ENCODE data around the gene CYB561. TPM values are rescaled to one million over a fixed set of nuclear protein-coding genes. Genes with fewer than 3 reads are reported as not detected.

The CYB561 gene
- total and polyA plus RNA-seq, 9 of the 15 experiments (the other 6 are each of a cell fraction or from before 2014, with no cell fraction given) = 4.0 to 30.8 (median 17.4) TPM

- FAIRE-seq (no peak), ATAC-seq (no peak), DNase-seq (ENCODE audit: extremely low read depth in 1 of 4, low spot score in 3 of 4) (no peak)
- peaks cover 7% of the 10 kb centered on the region; the same call in 1 of the 2 replicates for H4K20me1 ChIP-seq (replicated peaks; ENCODE audit: control insufficient read depth, insufficient read depth, low read length)
- intact Hi-C loops (cut with micrococcal nuclease) (loop anchor here (10.0 kb wide), 1 partner anchor 406 kb away; the partner anchor contains the start of gene SMARCD2), in situ Hi-C loops (cut with MboI) (loop anchor here (25.0 kb wide), 1 partner anchor 399 kb away; the partner anchor contains the start of genes FTSJ3, PSMC5 and SMARCD2)
- no peak overlapping the region for H3K4me2 ChIP-seq (ENCODE audit: insufficient read depth, low read length)
- CTCF ChIA-PET (ENCODE audit: low intra/inter-chr PET ratio) = no interaction called here
- no peak for TF ChIP-seq THAP12 (CRISPR knock-in tag; IDR thresholded peaks at IDR 0.05)
- TF ChIP-seq ZBTB7A (IDR thresholded peaks at IDR 0.05; ENCODE audit: borderline replicate concordance, control insufficient read depth, low read depth, low read length) = peak; percentile 0; the same call in 1 of the 2 replicates
- BruUV-seq (replicated peaks) = no TSS peak
- POLR2A ChIA-PET = interaction anchor here (0.6 to 1.2 kb wide), 2 partner anchors 12 to 15 kb away, joined by 3 to 5 read pairs; no protein-coding TSS in a partner anchor
- no peaks in the 10 kb centered on the region for H3K27me3 ChIP-seq (ENCODE audit: control insufficient read depth in 2 of 2, insufficient read depth in 2 of 2, low read length in 2 of 2)
- no peak overlapping the region for H3K4me3 ChIP-seq
- H2AFZ ChIP-seq (ENCODE audit: low read depth, low read length) = no peak overlapping the region
- H3K79me2 ChIP-seq (ENCODE audit: control insufficient read depth, insufficient read depth, low read length) = peaks cover 9% of the 10 kb centered on the region; the same call in 1 of the 3 replicates
- H3K36me3 ChIP-seq (ENCODE audit: control insufficient read depth, insufficient read depth, low read length) = peaks cover 24% of the 10 kb centered on the region; the same call in 1 of the 3 replicates
- H3K9me1 ChIP-seq (ENCODE audit: control insufficient read depth, insufficient read depth, low read length) = peaks cover 11% of the 10 kb centered on the region
- H3K27ac ChIP-seq (ENCODE audit: extremely low read depth, low read depth, low read length) = no peak overlapping the region
- peaks cover 52 to 88% of the 10 kb centered on the region in 2 experiments for H3K4me1 ChIP-seq (replicated peaks in 1 of 2; ENCODE audit: control insufficient read depth in 2 of 2, insufficient read depth in 2 of 2, low read length in 2 of 2)
- H3K9ac ChIP-seq (ENCODE audit: insufficient read depth in 1 of 2, low read depth in 2 of 2, low read length in 2 of 2) = no peak overlapping the region
- H3K9me3 ChIP-seq (replicated peaks; ENCODE audit: control insufficient read depth, insufficient read depth, low read depth, low read length) = no peaks in the 10 kb centered on the region
- 91% methylated on average over 21 of the region's 46 CpGs for WGBS (ENCODE audit: insufficient coverage, low coverage, missing lambda C conversion rate)
Measured at GRCh38 chr17:63438092-63439051, 7.7 kb downstream of the CYB561 start.
